OCI-LY1 (cell line): Measurements from ENCODE around the gene SLC1A2.

ENCODE experiments used
- H2AFZ ChIP-seq: fragments of 200-600 bp; sonication (generic), shearing (Covaris generic); 2 replicates; pipeline ENCODE4 v1.6.0; 2014; ENCODE audit warnings: antibody characterized with exemption, mild to moderate bottlenecking, low read length
- H3F3A ChIP-seq: fragments of 200-600 bp; sonication (generic), shearing (Covaris generic); 2 replicates; pipeline ENCODE4 v1.6.0; 2014; ENCODE audit warnings: mild to moderate bottlenecking, antibody characterized with exemption, low read length, moderate library complexity; ENCODE audit not compliant: insufficient read depth
- H3K27ac ChIP-seq: fragments of 200-600 bp; sonication (generic); 2 replicates; pipeline ENCODE4 v1.5.1; 2014; ENCODE audit warnings: low read length, mixed run types, mild to moderate bottlenecking, low read depth; ENCODE audit not compliant: poor library complexity, severe bottlenecking
- H3K27me3 ChIP-seq: fragments of 200-600 bp; sonication (generic); 2 replicates; pipeline ENCODE4 v1.6.0; 2014; ENCODE audit warnings: antibody characterized with exemption, mild to moderate bottlenecking, low read length, moderate library complexity; ENCODE audit not compliant: insufficient read depth
- H3K36me3 ChIP-seq: fragments of 200-600 bp; sonication (generic); 2 replicates; pipeline ENCODE4 v1.6.1; 2014; ENCODE audit warnings: mild to moderate bottlenecking, antibody characterized with exemption, low read length, moderate library complexity, mixed read lengths; ENCODE audit not compliant: insufficient read depth
- H3K4me1 ChIP-seq: fragments of 200-600 bp; sonication (generic); 2 replicates; pipeline ENCODE4 v1.5.1; 2014; ENCODE audit warnings: mild to moderate bottlenecking, low read length, moderate library complexity; ENCODE audit not compliant: insufficient read depth, severe bottlenecking
- H3K4me2 ChIP-seq: fragments of 200-600 bp; sonication (generic), shearing (Covaris generic); 2 replicates; pipeline ENCODE4 v1.6.1; 2014; ENCODE audit warnings: low read length
- H3K4me3 ChIP-seq: fragments of 200-600 bp; sonication (generic); 2 replicates; pipeline ENCODE4 v1.5.1; 2014; ENCODE audit warnings: low read length, low read depth, mild to moderate bottlenecking, mixed read lengths; ENCODE audit not compliant: poor library complexity, severe bottlenecking
- H3K79me2 ChIP-seq: fragments of 200-600 bp; shearing (Covaris generic); 2 replicates; pipeline ENCODE4 v1.6.1; 2016; ENCODE audit warnings: mixed run types, low read length, mixed read lengths; ENCODE audit not compliant: insufficient read depth
- H3K9ac ChIP-seq: fragments of 200-600 bp; sonication (generic), shearing (Covaris generic); 2 replicates; pipeline ENCODE4 v1.6.1; 2014; ENCODE audit warnings: mild to moderate bottlenecking, low read length, mixed read lengths
- H3K9me2 ChIP-seq: fragments of 200-600 bp; sonication (generic), shearing (Covaris generic); 2 replicates; pipeline ENCODE4 v1.6.1; 2014; ENCODE audit warnings: low read depth, mild to moderate bottlenecking, low read length, mixed read lengths
- H3K9me3 ChIP-seq: fragments of 200-600 bp; shearing (Covaris generic); 2 replicates; pipeline ENCODE4 v1.6.1; 2014; ENCODE audit warnings: low read length, mixed read lengths
- H4K20me1 ChIP-seq: fragments of 200-600 bp; sonication (generic), shearing (Covaris generic); 2 replicates; pipeline ENCODE4 v1.6.0; 2016; ENCODE audit warnings: mild to moderate bottlenecking, low read length; ENCODE audit not compliant: insufficient read depth
- CTCF ChIP-seq: fragments of 200-600 bp; sonication (generic), shearing (Covaris generic); IDR thresholded peaks from 2 replicates; pipeline ENCODE4 v1.5.1; 2017; ENCODE audit warnings: mild to moderate bottlenecking, antibody characterized with exemption, low read length, moderate library complexity, mixed read lengths
- EZH2 ChIP-seq: fragments of 200-600 bp; sonication (generic), shearing (Covaris generic); IDR thresholded peaks from 2 replicates; pipeline ENCODE4 v1.8.0; 2017; ENCODE audit warnings: borderline replicate concordance, mixed run types, mild to moderate bottlenecking, antibody characterized with exemption, low read length, moderate library complexity, mixed read lengths

Gene SLC1A2

GRCh38 chr11:35324981-35325380, 94.4 kb downstream of the SLC1A2 start:
- H3K36me3 ChIP-seq, result no peaks in the 10 kb centered on the region
- H2AFZ ChIP-seq, result no peak overlapping the region
- H3K9me2 ChIP-seq, result no peaks in the 10 kb centered on the region
- H3K9ac ChIP-seq, result no peak overlapping the region
- H3F3A ChIP-seq, result no peaks in the 10 kb centered on the region
- H4K20me1 ChIP-seq, result no peaks in the 10 kb centered on the region
- H3K4me3 ChIP-seq, result no peak overlapping the region
- no peak overlapping the region for H3K27ac ChIP-seq
- TF ChIP-seq EZH2 (no peak), CTCF (no peak)
- H3K9me3 ChIP-seq, result no peaks in the 10 kb centered on the region
- H3K79me2 ChIP-seq, result no peaks in the 10 kb centered on the region
- H3K4me1 ChIP-seq, result no peaks in the 10 kb centered on the region
- no peaks in the 10 kb centered on the region for H3K27me3 ChIP-seq
- no peak overlapping the region for H3K4me2 ChIP-seq

- no peak overlapping the region for H3K4me2 ChIP-seq
- TF ChIP-seq CTCF, result no peak
- TF ChIP-seq EZH2, result no peak
- H4K20me1 ChIP-seq, result no peaks in the 10 kb centered on the region
- H3K9me3 ChIP-seq, result no peaks in the 10 kb centered on the region
- no peaks in the 10 kb centered on the region for H3K4me1 ChIP-seq
- H3K27ac ChIP-seq, result no peak overlapping the region
- no peaks in the 10 kb centered on the region for H3K79me2 ChIP-seq
- H2AFZ ChIP-seq, result no peak overlapping the region
- no peak overlapping the region for H3K4me3 ChIP-seq
- H3F3A ChIP-seq, result no peaks in the 10 kb centered on the region
- H3K9me2 ChIP-seq, result no peaks in the 10 kb centered on the region
- no peaks in the 10 kb centered on the region for H3K36me3 ChIP-seq
- no peaks in the 10 kb centered on the region for H3K27me3 ChIP-seq
- no peak overlapping the region for H3K9ac ChIP-seq
Observed at GRCh38 chr11:35324183-35324886, 95.0 kb downstream of the SLC1A2 start.

- Histone ChIP-seq H3K9me3 (no peaks in the 10 kb centered on the region), H3K4me2 (no peak overlapping the region), H3K79me2 (no peaks in the 10 kb centered on the region), H3K36me3 (no peaks in the 10 kb centered on the region), H3K27me3 (no peaks in the 10 kb centered on the region), H3K9ac (no peak overlapping the region), H2AFZ (no peak overlapping the region), H3K4me3 (no peak overlapping the region), H3K4me1 (no peaks in the 10 kb centered on the region), H3K9me2 (no peaks in the 10 kb centered on the region), H3K27ac (no peak overlapping the region), H3F3A (no peaks in the 10 kb centered on the region), H4K20me1 (no peaks in the 10 kb centered on the region)
- TF ChIP-seq EZH2, result no peak
- no peak for TF ChIP-seq CTCF
Observed at GRCh38 chr11:35323076-35323868, 96.1 kb downstream of the SLC1A2 start.
